ENCODE results near the gene PANK1. TPM values are rescaled to one million over a fixed set of nuclear protein-coding genes. Genes with fewer than 3 reads are reported as not detected.

PANK1 gene
- total RNA-seq, 4 donors from 2014 or later: 1.3 to 5.9 (median 4.2) TPM

DNA sequence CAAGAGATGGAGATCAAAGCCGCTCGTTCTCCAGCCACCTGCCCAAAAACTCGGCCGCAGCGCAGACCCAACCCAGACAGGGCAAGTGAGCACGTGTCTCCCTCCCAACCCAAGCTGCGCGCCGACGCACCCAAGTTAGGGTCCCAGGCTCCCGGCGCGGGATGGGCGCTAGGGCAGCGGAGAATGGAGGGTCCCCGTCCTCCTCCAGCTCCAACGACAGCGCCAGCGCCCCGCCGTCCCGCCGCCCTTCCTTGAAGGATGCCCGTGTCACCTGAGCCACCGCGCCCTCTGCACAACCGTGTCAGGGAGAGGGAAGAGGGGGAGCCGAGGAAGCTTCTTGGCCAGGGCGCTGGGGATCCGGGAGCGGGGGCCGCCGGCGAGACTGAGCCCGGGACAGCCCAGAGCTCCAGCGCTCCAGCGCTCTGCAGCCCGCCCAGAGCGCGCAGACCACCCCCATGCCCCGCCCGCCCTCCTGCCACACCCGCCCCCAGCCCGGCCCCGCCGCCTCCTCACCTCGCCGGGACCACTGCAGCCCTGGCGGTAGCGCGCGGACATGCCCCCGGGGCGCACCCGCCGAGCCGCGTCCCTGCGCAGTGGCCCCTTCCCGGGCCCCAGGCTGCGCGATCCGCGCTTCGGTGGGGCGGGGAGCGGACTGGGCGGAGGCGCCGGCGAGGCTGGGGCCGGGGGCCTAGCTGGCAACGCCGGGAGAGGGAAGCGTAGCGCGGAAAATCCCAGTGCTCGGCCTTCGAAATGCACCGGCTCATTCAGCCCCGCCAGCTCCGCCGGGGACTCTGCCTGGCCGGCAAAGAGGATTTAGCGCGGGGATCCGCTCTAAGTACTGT lies 109.7 kb downstream of the PANK1 start, which contains the start of gene SLC16A12:
TSS of gene SLC16A12 (minus strand) at position 424 of the 842 bp plus-strand sequence. CDS start 73,016 bp downstream, outside the sequence.
- TF ChIP-seq, protein P1, sequence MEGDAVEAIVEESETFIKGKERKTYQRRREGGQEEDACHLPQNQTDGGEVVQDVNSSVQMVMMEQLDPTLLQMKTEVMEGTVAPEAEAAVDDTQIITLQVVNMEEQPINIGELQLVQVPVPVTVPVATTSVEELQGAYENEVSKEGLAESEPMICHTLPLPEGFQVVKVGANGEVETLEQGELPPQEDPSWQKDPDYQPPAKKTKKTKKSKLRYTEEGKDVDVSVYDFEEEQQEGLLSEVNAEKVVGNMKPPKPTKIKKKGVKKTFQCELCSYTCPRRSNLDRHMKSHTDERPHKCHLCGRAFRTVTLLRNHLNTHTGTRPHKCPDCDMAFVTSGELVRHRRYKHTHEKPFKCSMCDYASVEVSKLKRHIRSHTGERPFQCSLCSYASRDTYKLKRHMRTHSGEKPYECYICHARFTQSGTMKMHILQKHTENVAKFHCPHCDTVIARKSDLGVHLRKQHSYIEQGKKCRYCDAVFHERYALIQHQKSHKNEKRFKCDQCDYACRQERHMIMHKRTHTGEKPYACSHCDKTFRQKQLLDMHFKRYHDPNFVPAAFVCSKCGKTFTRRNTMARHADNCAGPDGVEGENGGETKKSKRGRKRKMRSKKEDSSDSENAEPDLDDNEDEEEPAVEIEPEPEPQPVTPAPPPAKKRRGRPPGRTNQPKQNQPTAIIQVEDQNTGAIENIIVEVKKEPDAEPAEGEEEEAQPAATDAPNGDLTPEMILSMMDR (IDR thresholded peaks at IDR 0.05; ENCODE audit: low read depth): no peak

DNA sequence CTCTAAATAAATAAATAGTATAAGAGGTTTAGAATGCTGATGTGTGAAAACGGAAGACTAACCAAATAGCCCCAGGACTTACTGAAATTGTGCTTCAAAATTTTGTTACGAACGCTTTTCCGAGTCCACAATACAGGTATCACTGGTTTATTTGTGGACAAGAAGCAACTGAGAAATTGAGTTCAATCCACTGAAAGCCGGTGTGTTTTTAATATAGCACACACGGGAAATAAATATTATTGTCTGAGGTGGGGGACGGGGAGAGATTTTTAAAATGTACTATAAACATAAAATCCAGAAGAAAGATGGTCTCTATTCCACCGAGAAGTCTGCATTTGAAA lies 110.2 kb downstream of the PANK1 start:
- TF ChIP-seq, protein P1 (IDR thresholded peaks at IDR 0.05; ENCODE audit: low read depth): no peak

Small RNA genes within 50 kb of the gene (small RNA-seq; reads per million reads assigned to genes)
- 6.4 reads per million, percentile 83 among the genes with 10 or more reads in this experiment for gene MIR107

Other genes with a start within 250 kb of the PANK1 start
- gene IFIT5, start 230.7 kb downstream of the PANK1 start, total RNA-seq: 10 to 100 TPM; 15.5 to 20.5 (median 19.6) TPM
- 1 to 10 TPM; 1.0 to 8.9 (median 4.2) TPM for gene SLC16A12, start 109.6 kb downstream of the PANK1 start, total RNA-seq
- gene KIF20B, start 56.3 kb upstream of the PANK1 start, total RNA-seq: 1 to 10 TPM; 3.7 to 5.3 (median 4.1) TPM

All from subcutaneous adipose tissue (tissue), 4 donors.